ENCODE results near the gene MAP4K1.

MAP4K1 gene

DNA sequence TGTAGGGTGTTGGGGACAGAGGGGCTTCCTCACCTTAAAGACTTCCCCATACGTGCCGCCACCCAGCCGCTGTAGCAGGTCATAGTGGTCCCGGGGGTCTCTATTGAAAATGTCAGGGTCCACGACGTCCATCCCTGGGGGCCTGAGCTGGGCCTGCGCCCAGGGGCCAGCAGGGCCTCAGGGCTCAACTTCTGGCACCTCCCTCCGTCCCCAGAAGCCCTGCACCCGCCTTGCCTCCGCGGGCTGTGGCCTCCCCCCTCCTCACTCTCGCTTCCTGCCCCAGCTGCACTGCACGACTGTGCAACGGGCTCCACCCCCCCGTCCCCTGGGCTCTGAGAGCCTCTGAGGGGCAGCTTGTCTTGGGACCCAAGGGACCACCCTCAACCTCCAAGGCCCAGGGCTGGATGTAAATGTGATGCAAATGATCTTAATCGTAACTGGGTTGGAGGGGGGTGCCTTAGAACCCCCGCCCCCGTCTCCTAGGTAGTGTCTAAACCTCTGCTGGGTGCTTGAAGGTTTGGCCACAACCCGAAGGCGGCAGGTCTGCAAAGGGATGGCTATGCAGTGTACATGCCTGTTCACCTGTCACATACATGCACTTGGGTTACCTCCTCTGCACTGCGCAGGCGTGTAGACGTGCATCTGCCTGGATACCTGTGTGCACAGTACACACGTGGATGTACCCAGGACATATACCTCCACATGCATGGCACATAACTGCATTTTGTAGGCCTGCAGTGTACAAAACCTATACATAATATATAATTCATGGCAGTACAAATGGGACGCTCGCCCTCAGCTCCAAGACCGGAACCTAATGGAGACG is at the start of gene MAP4K1:
Gene MAP4K1 (minus strand): TSS at position 190 of the 826 bp plus-strand sequence. CDS start 58 bp downstream, at position 132.
- DNase-seq, result no peak

DNA sequence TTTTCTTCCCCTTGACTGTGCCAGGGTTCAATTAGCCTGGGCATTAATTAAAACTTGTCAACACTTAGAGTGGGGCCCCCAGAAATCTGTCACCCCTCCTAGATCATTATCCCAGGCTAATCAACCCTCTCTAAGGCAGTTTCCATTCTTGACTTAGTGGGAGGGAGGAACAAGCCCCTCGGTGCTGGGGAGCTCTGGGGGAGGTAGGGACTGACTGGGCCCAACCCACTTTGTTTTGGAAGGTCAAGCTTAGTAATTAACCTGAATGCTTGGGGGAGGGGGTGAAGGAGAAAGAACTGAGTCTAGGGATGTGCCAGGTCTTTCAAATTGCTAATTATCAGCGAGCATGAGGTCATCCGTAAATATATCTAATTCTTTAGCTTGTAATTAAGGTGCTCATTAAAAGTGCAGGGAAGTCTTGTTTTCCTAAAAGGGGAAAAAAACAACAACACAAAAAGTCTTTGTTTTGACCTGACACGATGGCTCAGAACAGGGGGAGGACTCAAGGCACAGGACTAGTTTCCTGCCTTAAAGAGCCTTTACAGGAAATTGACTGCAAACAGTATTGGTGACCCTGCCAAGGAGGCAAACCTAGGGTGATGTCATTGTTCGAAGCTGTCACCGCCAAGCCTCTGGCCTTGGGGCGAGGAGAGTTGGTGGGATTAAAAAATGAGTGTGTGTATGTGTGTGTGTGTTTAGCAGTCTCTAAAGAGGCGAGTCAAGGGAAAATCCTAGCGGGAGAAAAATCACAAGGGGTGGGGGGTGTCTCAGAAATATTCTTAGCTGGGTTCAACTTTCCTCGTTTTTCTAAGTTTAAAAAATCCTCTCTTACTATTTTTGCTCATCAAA is 49.1 kb upstream of the MAP4K1 start:
- no peak for DNase-seq

DNA sequence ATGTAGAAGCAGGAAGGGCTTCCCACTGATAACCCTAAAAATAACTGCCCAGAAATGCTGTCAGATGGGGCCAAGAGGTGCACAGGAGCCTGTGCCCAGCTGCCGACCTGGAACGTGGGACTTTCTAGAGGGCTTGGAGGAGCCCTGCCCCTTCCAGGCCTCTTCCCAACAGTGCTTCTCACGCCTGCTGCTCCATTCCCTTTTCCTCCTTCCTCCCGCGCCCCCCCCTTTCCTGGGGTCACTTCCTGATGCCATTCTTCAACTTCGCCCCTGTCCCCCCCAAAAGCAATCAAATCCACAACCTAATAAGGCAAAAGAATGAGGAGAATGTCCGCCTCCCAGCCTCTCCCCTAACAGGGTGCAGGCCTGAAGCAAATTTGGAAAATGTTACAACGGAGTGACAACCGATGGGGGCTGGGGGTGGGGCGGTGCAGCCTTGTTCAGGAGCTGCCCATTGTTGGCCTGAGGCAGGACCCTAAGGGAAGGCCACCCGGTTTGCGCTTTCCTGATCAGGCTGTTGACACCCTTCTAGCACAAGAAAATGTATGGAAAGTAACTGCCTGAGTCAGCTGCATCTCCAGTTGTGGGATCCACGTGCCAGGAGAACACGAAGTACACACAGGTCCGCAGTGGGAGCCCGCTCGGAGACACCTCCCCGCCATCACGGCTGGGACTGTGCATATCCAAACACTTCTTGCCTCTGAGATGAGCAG is 48.4 kb upstream of the MAP4K1 start:
- DNase-seq, result no peak

GRCh38 chr19:38665219-38665931 is 47.6 kb upstream of the MAP4K1 start:
- no peak for DNase-seq

DNA sequence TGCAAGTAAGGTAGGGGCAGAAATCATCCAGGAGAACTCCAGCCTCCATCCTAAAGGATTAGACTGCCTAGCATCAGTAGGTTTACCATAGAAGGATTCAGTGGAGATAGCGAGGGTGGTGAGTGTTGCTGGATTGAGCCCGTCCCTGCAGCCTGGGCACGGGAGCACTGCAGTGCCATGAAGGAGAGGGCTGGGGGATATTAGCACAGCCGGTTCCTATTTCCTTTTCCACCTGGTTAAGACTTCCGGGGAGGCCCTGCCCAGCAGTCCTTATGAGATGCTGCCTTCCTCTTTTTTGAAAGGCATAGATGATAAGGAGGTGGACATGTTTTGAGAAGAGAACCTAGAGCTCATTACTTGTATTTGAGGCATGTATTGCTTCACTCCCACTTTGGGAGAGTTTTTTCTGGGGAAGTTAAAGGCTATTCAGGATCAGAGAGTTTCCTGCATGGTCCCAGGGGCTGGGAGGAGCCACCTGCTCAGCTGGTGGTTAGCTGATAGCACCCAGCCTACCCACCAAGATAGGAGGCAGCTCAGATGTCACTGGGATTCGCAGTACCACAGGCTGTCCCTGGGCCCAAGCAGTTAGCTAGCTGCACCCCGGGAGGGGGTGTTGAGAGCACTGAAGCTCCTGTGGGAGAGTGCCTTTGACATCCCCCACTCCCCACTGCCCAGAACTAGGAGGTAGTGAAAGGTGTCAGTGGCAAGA is 46.9 kb upstream of the MAP4K1 start:
- DNase-seq, result no peak

- no peak for DNase-seq
Observed at GRCh38 chr19:38663957-38664502, 46.3 kb upstream of the MAP4K1 start.

- no peak for DNase-seq
Observed at GRCh38 chr19:38663156-38663651, 45.5 kb upstream of the MAP4K1 start.

- no peak for DNase-seq
Observed at GRCh38 chr19:38662537-38663155, 44.9 kb upstream of the MAP4K1 start.

DNA sequence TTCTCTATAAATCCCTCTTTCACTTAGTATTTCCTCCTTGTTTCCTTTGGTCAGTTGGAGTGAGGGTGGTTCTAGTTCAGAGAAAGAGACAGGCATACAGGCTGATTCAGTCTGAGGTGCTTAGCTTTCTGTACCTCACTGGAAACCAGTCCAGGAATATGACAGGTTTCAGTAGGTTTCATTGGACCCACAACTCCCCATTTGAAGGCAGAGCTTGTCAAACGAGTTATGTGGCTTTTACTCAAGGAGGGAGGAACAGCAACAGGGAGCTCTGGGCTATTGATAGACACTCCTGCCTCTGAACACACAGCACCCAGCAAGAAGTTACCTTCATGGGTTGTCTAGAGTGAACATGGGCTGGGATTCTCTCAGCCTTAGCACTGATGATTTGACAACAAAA is 44.2 kb upstream of the MAP4K1 start:
- no peak for DNase-seq

DNA sequence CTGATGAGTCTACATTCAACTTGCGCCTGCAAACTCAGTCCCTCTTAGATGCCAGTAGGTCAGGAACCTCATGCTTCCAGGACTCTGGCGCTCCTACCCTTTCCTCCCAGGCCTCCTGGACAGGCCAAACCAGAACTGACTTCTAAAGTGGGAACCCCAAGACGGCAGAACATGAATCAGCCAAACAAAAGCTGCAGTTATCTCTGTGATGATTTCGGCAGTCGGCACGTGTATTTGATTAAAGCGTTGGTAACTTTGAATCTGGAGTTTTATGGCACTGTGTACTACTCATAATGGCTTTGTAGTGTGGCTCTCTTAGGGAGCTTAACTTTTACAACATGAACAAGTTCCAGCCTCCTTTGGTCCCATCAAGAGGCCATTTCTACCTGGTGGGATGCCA is 43.4 kb upstream of the MAP4K1 start:
- no peak for DNase-seq

- DNase-seq, result no peak
Observed at GRCh38 chr19:38660724-38661123, 43.0 kb upstream of the MAP4K1 start.

DNA sequence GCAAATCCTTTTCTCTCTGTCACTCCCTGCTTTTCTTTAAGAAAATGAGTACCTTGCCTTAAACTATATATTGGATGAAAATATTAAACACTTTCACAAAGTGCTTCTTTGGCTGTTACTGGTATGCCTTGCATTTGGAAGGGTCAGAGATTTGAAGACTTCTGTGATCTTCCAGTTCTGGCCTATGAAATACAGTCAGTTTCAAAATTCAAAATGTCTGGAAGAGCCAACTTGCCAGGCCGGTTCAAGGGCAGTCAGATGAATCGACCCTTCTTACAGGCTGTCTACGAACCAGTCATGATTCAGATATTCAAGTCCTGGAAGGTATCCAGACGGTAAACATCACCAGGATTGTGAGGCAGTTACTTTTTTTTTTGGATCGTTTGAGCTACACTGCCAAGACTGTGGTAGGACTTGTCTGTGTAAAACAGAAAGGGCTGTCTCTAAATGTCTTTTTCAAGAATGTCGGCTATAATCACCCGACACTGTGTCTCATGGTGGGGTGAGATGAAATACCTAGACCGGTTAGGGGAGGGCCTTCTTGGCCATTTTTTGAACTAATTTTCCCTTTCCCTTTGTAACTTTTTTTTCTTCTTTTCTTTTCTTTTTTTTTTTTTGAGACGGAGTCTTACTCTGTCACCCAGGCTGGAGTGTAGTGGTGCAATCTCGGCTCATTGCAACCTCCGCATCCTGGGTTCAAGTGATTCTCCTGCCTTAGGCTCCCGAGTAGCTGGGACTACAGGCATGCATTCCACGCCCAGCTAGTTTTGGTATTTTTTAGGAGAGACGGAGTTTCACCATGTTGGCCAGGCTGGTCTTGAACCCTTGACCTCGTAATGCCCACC is 40.9 kb upstream of the MAP4K1 start:
- DNase-seq, result no peak

GRCh38 chr19:38657633-38658222 is 40.0 kb upstream of the MAP4K1 start:
- DNase-seq, result no peak

GRCh38 chr19:38656171-38656981 is 38.6 kb upstream of the MAP4K1 start:
- peak; percentile 71 to 89 for DNase-seq

GRCh38 chr19:38655148-38655824 is 37.5 kb upstream of the MAP4K1 start:
- no peak for DNase-seq

- DNase-seq, result no peak
Observed at GRCh38 chr19:38654628-38655055, 36.9 kb upstream of the MAP4K1 start.

GRCh38 chr19:38653028-38653571 is 35.3 kb upstream of the MAP4K1 start:
- peak; percentile 47 to 53 for DNase-seq
